Skeletal muscle satellite cell (primary cell): Measurements from ENCODE around the gene CEBPB.
"Not testable (repeated sequence)": the region's sequence is repeated elsewhere in the genome, so short reads cannot be mapped to it uniquely, and the experiment has no call there.

ENCODE experiments used
- H3K27me3 ChIP-seq: 2 replicates; pipeline ENCODE4 v1.7.0; 2013; ENCODE audit warnings: low read length; ENCODE audit not compliant: control insufficient read depth, insufficient read depth
- H3K36me3 ChIP-seq: 2 replicates; pipeline ENCODE4 v1.7.0; 2013; ENCODE audit warnings: mild to moderate bottlenecking, control low read depth, low read length; ENCODE audit not compliant: insufficient read depth
- H3K4me1 ChIP-seq: 2 replicates; pipeline ENCODE4 v1.7.0; 2013; ENCODE audit warnings: low read length; ENCODE audit not compliant: control insufficient read depth, insufficient read depth
- H3K4me2 ChIP-seq: 2 replicates; pipeline ENCODE4 v1.7.0; 2013; ENCODE audit warnings: mild to moderate bottlenecking, low read length
- H3K4me3 ChIP-seq: 2 replicates; pipeline ENCODE4 v1.7.0; 2013; ENCODE audit warnings: low read length
- H3K9ac ChIP-seq: 2 replicates; pipeline ENCODE4 v1.7.0; 2013; ENCODE audit warnings: mild to moderate bottlenecking, low read depth, low read length, moderate library complexity
- H3K9me3 ChIP-seq: replicated peaks from 2 replicates; pipeline ENCODE4 v1.7.0; 2013; ENCODE audit warnings: mild to moderate bottlenecking, control low read depth, low read length

Gene CEBPB

GRCh38 chr20:50196896-50197295, 6.3 kb downstream of the CEBPB start:
- no peaks in the 10 kb centered on the region for H3K9me3 ChIP-seq
- no peak overlapping the region for H3K9ac ChIP-seq
- peaks cover 25% of the 10 kb centered on the region for H3K36me3 ChIP-seq
- no peak overlapping the region for H3K4me3 ChIP-seq
- peaks cover 15% of the 10 kb centered on the region for H3K4me1 ChIP-seq
- no peak overlapping the region for H3K4me2 ChIP-seq
- no peaks in the 10 kb centered on the region for H3K27me3 ChIP-seq

DNA sequence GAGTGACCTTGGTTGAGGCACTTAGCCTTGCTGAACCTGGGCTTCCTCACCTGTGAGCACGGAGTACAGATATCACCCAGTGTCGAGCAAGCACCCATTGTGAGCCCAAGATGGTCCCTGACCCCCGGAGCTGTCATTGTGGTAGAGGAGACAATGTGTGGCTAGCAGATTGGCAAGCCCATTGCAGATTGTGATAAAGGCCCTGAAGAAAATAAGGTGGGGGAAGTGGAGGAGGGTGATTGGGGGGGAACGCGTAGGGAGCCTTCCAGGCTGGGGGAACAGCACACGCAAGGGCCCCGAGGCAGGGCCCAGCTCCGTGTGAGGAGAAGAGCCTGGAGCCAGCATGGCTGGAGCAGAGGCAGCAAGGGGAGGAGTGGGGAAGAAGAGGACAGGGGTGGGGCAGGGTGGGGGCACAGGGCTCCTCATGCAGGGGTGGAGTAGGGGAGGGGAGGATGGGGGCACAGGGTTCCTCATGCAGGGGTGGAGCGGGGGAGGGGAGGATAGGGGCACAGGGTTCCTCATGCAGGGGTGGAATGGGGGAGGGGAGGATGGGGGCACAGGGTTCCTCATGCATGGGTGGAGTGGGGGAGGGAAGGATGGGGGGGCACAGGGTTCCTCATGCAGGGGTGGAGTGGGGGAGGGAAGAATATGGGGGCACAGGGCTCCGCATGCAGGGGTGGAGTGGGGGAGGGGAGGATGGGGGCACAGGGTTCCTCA, 7.0 kb downstream of the CEBPB start:
- Histone ChIP-seq H3K4me1 (peaks cover 15% of the 10 kb centered on the region), H3K4me3 (no peak overlapping the region), H3K36me3 (peaks cover 23% of the 10 kb centered on the region), H3K4me2 (no peak overlapping the region), H3K27me3 (no peaks in the 10 kb centered on the region), H3K9me3 (no peaks in the 10 kb centered on the region), H3K9ac (no peak overlapping the region)

- H3K4me2 ChIP-seq: no peak overlapping the region
- no peaks in the 10 kb centered on the region for H3K27me3 ChIP-seq
- H3K36me3 ChIP-seq: peaks cover 17% of the 10 kb centered on the region
- H3K9ac ChIP-seq: no peak overlapping the region
- H3K4me1 ChIP-seq: peaks cover 15% of the 10 kb centered on the region
- H3K4me3 ChIP-seq: no peak overlapping the region
- H3K9me3 ChIP-seq: no peaks in the 10 kb centered on the region
These were observed 7.6 kb downstream of the CEBPB start for GRCh38 chr20:50198180-50198666.

GRCh38 chr20:50198716-50199115, 8.1 kb downstream of the CEBPB start:
- H3K27me3 ChIP-seq: no peaks in the 10 kb centered on the region
- H3K9ac ChIP-seq: no peak overlapping the region
- H3K9me3 ChIP-seq: peaks cover 1% of the 10 kb centered on the region
- peaks cover 12% of the 10 kb centered on the region for H3K36me3 ChIP-seq
- no peak overlapping the region for H3K4me2 ChIP-seq
- no peak overlapping the region for H3K4me3 ChIP-seq
- peaks cover 12% of the 10 kb centered on the region for H3K4me1 ChIP-seq

GRCh38 chr20:50199703-50200102, 9.1 kb downstream of the CEBPB start:
- H3K9ac ChIP-seq: no peak overlapping the region
- H3K36me3 ChIP-seq: peaks cover 2% of the 10 kb centered on the region
- peaks cover 2% of the 10 kb centered on the region for H3K4me1 ChIP-seq
- H3K4me3 ChIP-seq: no peak overlapping the region
- peaks cover 3% of the 10 kb centered on the region for H3K9me3 ChIP-seq
- no peaks in the 10 kb centered on the region for H3K27me3 ChIP-seq
- no peak overlapping the region for H3K4me2 ChIP-seq

GRCh38 chr20:50200482-50201104, 10.0 kb downstream of the CEBPB start:
- Histone ChIP-seq H3K4me2 (no peak overlapping the region), H3K4me3 (no peak overlapping the region), H3K9me3 (peaks cover 3% of the 10 kb centered on the region), H3K4me1 (no peaks in the 10 kb centered on the region), H3K27me3 (no peaks in the 10 kb centered on the region), H3K36me3 (no peaks in the 10 kb centered on the region), H3K9ac (no peak overlapping the region)

GRCh38 chr20:50201710-50202109, 11.1 kb downstream of the CEBPB start:
- not testable (repeated sequence) for H3K36me3 ChIP-seq, H3K9ac ChIP-seq, H3K27me3 ChIP-seq, H3K9me3 ChIP-seq, H3K4me1 ChIP-seq, H3K4me3 ChIP-seq, H3K4me2 ChIP-seq

DNA sequence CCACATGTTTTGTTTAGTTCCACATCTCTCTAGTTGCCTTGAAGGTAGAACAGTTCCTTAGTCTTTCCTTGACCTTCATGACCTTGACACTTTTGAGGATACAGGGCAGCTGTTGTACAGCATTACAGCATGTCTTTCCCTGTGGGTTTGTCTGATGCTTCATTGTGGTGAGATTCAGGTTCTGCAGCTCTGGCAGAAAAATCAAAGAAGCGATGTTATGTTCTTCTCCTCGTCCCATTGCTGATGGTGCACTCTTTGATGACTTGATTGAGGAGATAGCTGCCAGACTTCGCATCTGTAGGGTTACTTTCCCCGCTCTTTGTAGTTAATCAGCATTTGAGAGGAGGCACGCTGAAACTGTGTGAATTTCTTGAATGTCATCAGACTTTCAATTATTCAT, 12.0 kb downstream of the CEBPB start:
- H3K4me2 ChIP-seq: no peak overlapping the region
- peaks cover 3% of the 10 kb centered on the region for H3K9me3 ChIP-seq
- H3K27me3 ChIP-seq: peaks cover 5% of the 10 kb centered on the region
- H3K4me3 ChIP-seq: no peak overlapping the region
- H3K9ac ChIP-seq: no peak overlapping the region
- H3K4me1 ChIP-seq: no peaks in the 10 kb centered on the region
- H3K36me3 ChIP-seq: no peaks in the 10 kb centered on the region

GRCh38 chr20:50203951-50204937, 13.6 kb downstream of the CEBPB start:
- Histone ChIP-seq H3K4me3 (no peak overlapping the region), H3K36me3 (no peaks in the 10 kb centered on the region), H3K9ac (no peak overlapping the region), H3K9me3 (peaks cover 3% of the 10 kb centered on the region), H3K4me1 (no peaks in the 10 kb centered on the region), H3K4me2 (no peak overlapping the region), H3K27me3 (peaks cover 9% of the 10 kb centered on the region)

- Histone ChIP-seq H3K4me3 (no peak overlapping the region), H3K36me3 (no peaks in the 10 kb centered on the region), H3K4me2 (no peak overlapping the region), H3K4me1 (no peaks in the 10 kb centered on the region), H3K9ac (no peak overlapping the region), H3K9me3 (peaks cover 3% of the 10 kb centered on the region), H3K27me3 (peaks cover 9% of the 10 kb centered on the region)
These were observed 16.4 kb downstream of the CEBPB start for GRCh38 chr20:50207026-50207425.

GRCh38 chr20:50208085-50208491, 17.5 kb downstream of the CEBPB start:
- Histone ChIP-seq H3K9ac (no peak overlapping the region), H3K4me1 (no peaks in the 10 kb centered on the region)

More at GRCh38 chr20:50208085-50208491, 17.5 kb downstream of the CEBPB start:
- no peak overlapping the region for H3K4me3 ChIP-seq
- H3K27me3 ChIP-seq: peaks cover 16% of the 10 kb centered on the region
- H3K9me3 ChIP-seq: peaks cover 3% of the 10 kb centered on the region
- H3K36me3 ChIP-seq: no peaks in the 10 kb centered on the region
- H3K4me2 ChIP-seq: no peak overlapping the region
